ENCODE measurements around the gene KIAA1328. TPM values are rescaled to one million over a fixed set of nuclear protein-coding genes. Genes with fewer than 3 reads are reported as not detected.

The KIAA1328 gene
- polyA plus RNA-seq, 1 donor (not counting 4 experiments of a cell fraction or from before 2014, with no cell fraction given), result 5.5 TPM

DNA sequence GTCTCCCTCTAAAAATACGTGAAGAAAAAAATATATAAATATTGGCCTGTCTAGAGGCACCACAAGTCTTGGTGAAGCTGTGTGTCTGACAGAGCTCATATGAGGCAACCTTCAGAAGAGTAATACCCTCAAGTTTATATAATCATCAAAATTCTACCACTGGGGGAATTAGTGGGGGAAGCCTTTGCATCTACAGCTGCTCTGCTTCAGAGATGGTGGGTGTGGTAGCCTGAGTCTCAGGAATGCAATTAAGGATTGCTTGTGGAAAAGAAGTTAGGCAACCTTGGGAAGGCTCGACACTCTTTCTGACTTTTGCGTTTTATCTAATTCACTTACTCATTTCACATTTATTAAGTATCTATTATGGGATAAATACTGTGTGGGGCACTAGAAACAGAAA, 17.5 kb upstream of the KIAA1328 start:
- Histone ChIP-seq H3K4me1 (ENCODE audit: control insufficient read depth, extremely low read depth, insufficient read depth, low read length) (peaks cover 13% of the 10 kb centered on the region), H3K9ac (ENCODE audit: control insufficient read depth, extremely low read depth, insufficient read depth, low read length) (no peak overlapping the region), H3K27ac (ENCODE audit: control insufficient read depth, insufficient read depth, low read length) (no peak overlapping the region), H3K79me2 (ENCODE audit: control insufficient read depth, insufficient read depth, low read length) (no peaks in the 10 kb centered on the region), H3K27me3 (ENCODE audit: control insufficient read depth, extremely low read depth, insufficient read depth, low read length) (no peaks in the 10 kb centered on the region), H2AFZ (ENCODE audit: control insufficient read depth, low read length) (no peak overlapping the region), H3K9me3 (ENCODE audit: control insufficient read depth, low read depth, low read length) (no peaks in the 10 kb centered on the region), H3K9me1 (ENCODE audit: control insufficient read depth, extremely low read depth, insufficient read depth, low read length) (no peaks in the 10 kb centered on the region), H3K4me3 (ENCODE audit: control insufficient read depth in 2 of 3, extremely low read depth in 1 of 3, insufficient read depth in 2 of 3, low read depth in 1 of 3, low read length in 3 of 3) (no peak overlapping the region), H4K20me1 (ENCODE audit: control insufficient read depth, extremely low read depth, insufficient read depth, low read length) (no peaks in the 10 kb centered on the region), H3K4me2 (ENCODE audit: control insufficient read depth, extremely low read depth, insufficient read depth, low read depth, low read length) (no peak overlapping the region), H3K36me3 (ENCODE audit: control insufficient read depth in 2 of 2, extremely low read depth in 1 of 2, insufficient read depth in 2 of 2, low read length in 2 of 2) (peaks cover 7 to 11% of the 10 kb centered on the region in 2 experiments)
- no peak for DNase-seq (ENCODE audit: low read depth, low spot score)
- FAIRE-seq, result no peak
- dilution Hi-C loops (cut with MboI; ENCODE audit: extremely low pct_ligation_motif_present, low sequenced_read_pairs), result no loop called here
- no peak for TF ChIP-seq EZH2 (IDR thresholded peaks at IDR 0.05; ENCODE audit: low read length)
- TF ChIP-seq, protein P1, sequence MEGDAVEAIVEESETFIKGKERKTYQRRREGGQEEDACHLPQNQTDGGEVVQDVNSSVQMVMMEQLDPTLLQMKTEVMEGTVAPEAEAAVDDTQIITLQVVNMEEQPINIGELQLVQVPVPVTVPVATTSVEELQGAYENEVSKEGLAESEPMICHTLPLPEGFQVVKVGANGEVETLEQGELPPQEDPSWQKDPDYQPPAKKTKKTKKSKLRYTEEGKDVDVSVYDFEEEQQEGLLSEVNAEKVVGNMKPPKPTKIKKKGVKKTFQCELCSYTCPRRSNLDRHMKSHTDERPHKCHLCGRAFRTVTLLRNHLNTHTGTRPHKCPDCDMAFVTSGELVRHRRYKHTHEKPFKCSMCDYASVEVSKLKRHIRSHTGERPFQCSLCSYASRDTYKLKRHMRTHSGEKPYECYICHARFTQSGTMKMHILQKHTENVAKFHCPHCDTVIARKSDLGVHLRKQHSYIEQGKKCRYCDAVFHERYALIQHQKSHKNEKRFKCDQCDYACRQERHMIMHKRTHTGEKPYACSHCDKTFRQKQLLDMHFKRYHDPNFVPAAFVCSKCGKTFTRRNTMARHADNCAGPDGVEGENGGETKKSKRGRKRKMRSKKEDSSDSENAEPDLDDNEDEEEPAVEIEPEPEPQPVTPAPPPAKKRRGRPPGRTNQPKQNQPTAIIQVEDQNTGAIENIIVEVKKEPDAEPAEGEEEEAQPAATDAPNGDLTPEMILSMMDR (optimal IDR thresholded peaks at IDR 0.05 in 1 of 3, IDR thresholded peaks at IDR 0.05 in 1 of 3, conservative IDR thresholded peaks at IDR 0.05 in 1 of 3; ENCODE audit: extremely low read depth in 1 of 3, insufficient read depth in 2 of 3, low read length in 3 of 3), result no peak

DNA sequence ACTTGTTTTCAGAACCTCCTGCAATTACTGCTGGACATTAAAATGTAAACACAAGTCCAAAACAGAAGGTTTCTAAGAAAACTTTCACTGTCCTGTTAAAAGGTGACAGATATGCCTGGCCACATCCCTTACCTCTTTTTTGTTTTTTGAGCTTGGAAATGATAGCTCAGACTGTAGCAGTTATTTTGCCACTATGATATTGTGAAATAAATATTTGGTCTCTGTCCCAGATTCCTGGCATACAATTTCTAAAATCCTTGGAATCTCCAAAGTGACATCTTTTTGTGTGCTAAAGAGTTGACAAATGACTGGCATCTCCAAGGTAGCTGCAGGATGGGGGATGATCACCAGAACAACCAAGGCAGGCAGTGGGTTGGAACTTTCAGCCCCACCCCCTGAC, 17.0 kb upstream of the KIAA1328 start:
- no peak overlapping the region for H3K9ac ChIP-seq (ENCODE audit: control insufficient read depth, extremely low read depth, insufficient read depth, low read length)
- no peaks in the 10 kb centered on the region for H3K27me3 ChIP-seq (ENCODE audit: control insufficient read depth, extremely low read depth, insufficient read depth, low read length)
- H2AFZ ChIP-seq (ENCODE audit: control insufficient read depth, low read length), result no peak overlapping the region
- no peak overlapping the region for H3K4me2 ChIP-seq (ENCODE audit: control insufficient read depth, extremely low read depth, insufficient read depth, low read depth, low read length)
- dilution Hi-C loops (cut with MboI; ENCODE audit: extremely low pct_ligation_motif_present, low sequenced_read_pairs), result no loop called here
- DNase-seq (ENCODE audit: low read depth, low spot score), result no peak
- no peaks in the 10 kb centered on the region for H4K20me1 ChIP-seq (ENCODE audit: control insufficient read depth, extremely low read depth, insufficient read depth, low read length)
- TF ChIP-seq, protein P1 (optimal IDR thresholded peaks at IDR 0.05 in 1 of 3, IDR thresholded peaks at IDR 0.05 in 1 of 3, conservative IDR thresholded peaks at IDR 0.05 in 1 of 3; ENCODE audit: extremely low read depth in 1 of 3, insufficient read depth in 2 of 3, low read length in 3 of 3), result no peak
- TF ChIP-seq EZH2 (IDR thresholded peaks at IDR 0.05; ENCODE audit: low read length), result no peak
- H3K27ac ChIP-seq (ENCODE audit: control insufficient read depth, insufficient read depth, low read length), result no peak overlapping the region
- no peaks in the 10 kb centered on the region for H3K9me3 ChIP-seq (ENCODE audit: control insufficient read depth, low read depth, low read length)
- no peaks in the 10 kb centered on the region for H3K9me1 ChIP-seq (ENCODE audit: control insufficient read depth, extremely low read depth, insufficient read depth, low read length)
- no peaks in the 10 kb centered on the region for H3K79me2 ChIP-seq (ENCODE audit: control insufficient read depth, insufficient read depth, low read length)
- H3K36me3 ChIP-seq (ENCODE audit: control insufficient read depth in 2 of 2, extremely low read depth in 1 of 2, insufficient read depth in 2 of 2, low read length in 2 of 2), result peaks cover 7 to 12% of the 10 kb centered on the region in 2 experiments
- peaks cover 13% of the 10 kb centered on the region for H3K4me1 ChIP-seq (ENCODE audit: control insufficient read depth, extremely low read depth, insufficient read depth, low read length)
- FAIRE-seq, result no peak
- no peak overlapping the region for H3K4me3 ChIP-seq (ENCODE audit: control insufficient read depth in 2 of 3, extremely low read depth in 1 of 3, insufficient read depth in 2 of 3, low read depth in 1 of 3, low read length in 3 of 3)
